Measurements from ENCODE around the gene POSTN. TPM values are rescaled to one million over a fixed set of nuclear protein-coding genes. Genes with fewer than 3 reads are reported as not detected.

Gene POSTN
- total and polyA plus RNA-seq, 2 of the 8 experiments (the other 6 are each of a cell fraction or from before 2014, with no cell fraction given), result 0.30 to 0.74 TPM

- POLR2A ChIA-PET (ENCODE audit: partially characterized antibody), result no interaction called here
- no peaks in the 10 kb centered on the region for H3K36me3 ChIP-seq (ENCODE audit: control insufficient read depth in 2 of 4, insufficient read depth in 4 of 4, low read length in 3 of 4)
Measured at GRCh38 chr13:37627428-37627827, 28.9 kb upstream of the POSTN start.

More at GRCh38 chr13:37627428-37627827, 28.9 kb upstream of the POSTN start:
- H2BK5ac ChIP-seq (ENCODE audit: low read depth, low read length), result no peak overlapping the region
- TF ChIP-seq CBX5 (IDR thresholded peaks at IDR 0.05; ENCODE audit: low read depth, low read length) (no peak), POU5F1 (IDR thresholded peaks at IDR 0.05; ENCODE audit: low read depth, low read length) (no peak), TAF7 (optimal IDR thresholded peaks at IDR 0.05; ENCODE audit: borderline replicate concordance, low read depth, low read length) (no peak), KDM5A (IDR thresholded peaks at IDR 0.05; ENCODE audit: low read length) (no peak), SAP30 (IDR thresholded peaks at IDR 0.05; ENCODE audit: insufficient read depth, insufficient replicate concordance, low read length) (no peak), RBBP5 (IDR thresholded peaks at IDR 0.05; ENCODE audit: borderline replicate concordance, low read depth, low read length) (no peak), SP4 (IDR thresholded peaks at IDR 0.05; ENCODE audit: low read length) (no peak), HDAC6 (IDR thresholded peaks at IDR 0.05; ENCODE audit: low read depth, low read length) (no peak), MAFK (IDR thresholded peaks at IDR 0.05; ENCODE audit: low read depth, low read length) (no peak), CREB1 (IDR thresholded peaks at IDR 0.05) (no peak)
- TF ChIP-seq, protein P1, sequence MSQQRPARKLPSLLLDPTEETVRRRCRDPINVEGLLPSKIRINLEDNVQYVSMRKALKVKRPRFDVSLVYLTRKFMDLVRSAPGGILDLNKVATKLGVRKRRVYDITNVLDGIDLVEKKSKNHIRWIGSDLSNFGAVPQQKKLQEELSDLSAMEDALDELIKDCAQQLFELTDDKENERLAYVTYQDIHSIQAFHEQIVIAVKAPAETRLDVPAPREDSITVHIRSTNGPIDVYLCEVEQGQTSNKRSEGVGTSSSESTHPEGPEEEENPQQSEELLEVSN (IDR thresholded peaks at IDR 0.05), result no peak
- no peak overlapping the region for H3K4me2 ChIP-seq (ENCODE audit: insufficient read depth in 1 of 2, low read depth in 2 of 2, low read length in 2 of 2)
- no peak overlapping the region for H2BK120ac ChIP-seq (replicated peaks; ENCODE audit: low read depth, low read length)
- H3K79me2 ChIP-seq (ENCODE audit: control insufficient read depth in 1 of 2, insufficient read depth in 2 of 2, low read length in 2 of 2), result no peaks in the 10 kb centered on the region
- 92% methylated on average over 4 of the region's 4 CpGs; no CpG with 5 or more reads in 1 of the 2 experiments for WGBS, 2 experiments (ENCODE audit: extremely low coverage in 1 of 2, insufficient coverage in 1 of 2, insufficient read length in 1 of 2, insufficient replicate concordance in 2 of 2, low coverage in 1 of 2, low lambda C conversion rate in 2 of 2, missing lambda C conversion rate in 1 of 2)
- H4K91ac ChIP-seq (replicated peaks; ENCODE audit: insufficient read length, low read length), result no peak overlapping the region
- no peaks in the 10 kb centered on the region for H3K27me3 ChIP-seq (replicated peaks in 1 of 4; ENCODE audit: control insufficient read depth in 3 of 4, extremely low read depth in 1 of 4, insufficient read depth in 3 of 4, low read length in 3 of 4)
- no peaks in the 10 kb centered on the region for H3K79me1 ChIP-seq (ENCODE audit: low read depth, low read length)
- no peaks in the 10 kb centered on the region for H4K20me1 ChIP-seq (replicated peaks in 1 of 2; ENCODE audit: control insufficient read depth in 1 of 2, insufficient read depth in 2 of 2, low read length in 2 of 2)
- H3K9me3 ChIP-seq (ENCODE audit: insufficient read depth in 2 of 2, low read depth in 1 of 2, low read length in 1 of 2), result no peaks in the 10 kb centered on the region
- no peak for DNase-seq (ENCODE audit: low read depth in 1 of 2, low spot score in 2 of 2)
- no peak overlapping the region for H2AK5ac ChIP-seq (ENCODE audit: low read depth, low read length)
- H3K23me2 ChIP-seq (ENCODE audit: low read depth, low read length), result no peaks in the 10 kb centered on the region
- FAIRE-seq, result no peak
- no peak overlapping the region for H2BK15ac ChIP-seq (ENCODE audit: low read length)
- no peak overlapping the region for H2BK20ac ChIP-seq (ENCODE audit: low read length)
- H4K5ac ChIP-seq (ENCODE audit: insufficient read length, low read depth, low read length), result no peak overlapping the region
- no peak overlapping the region for H3K14ac ChIP-seq (ENCODE audit: insufficient read length)
- no peak overlapping the region for H4K8ac ChIP-seq (ENCODE audit: extremely low read depth, insufficient read depth, low read length)
- H3K9ac ChIP-seq (replicated peaks in 1 of 4; ENCODE audit: extremely low read depth in 1 of 4, low read depth in 3 of 4, low read length in 3 of 4), result no peak overlapping the region
- H2AFZ ChIP-seq (ENCODE audit: low read length), result no peak overlapping the region
- no peak overlapping the region for H3K4ac ChIP-seq (replicated peaks; ENCODE audit: insufficient read length, low read depth, low read length)
- no peak overlapping the region for H3K27ac ChIP-seq (ENCODE audit: low read depth, low read length)
- no peaks in the 10 kb centered on the region for H3K4me1 ChIP-seq (replicated peaks in 1 of 4; ENCODE audit: control insufficient read depth in 3 of 4, insufficient read depth in 4 of 4, low read length in 3 of 4)
- H3K18ac ChIP-seq (ENCODE audit: extremely low read depth, low read length), result no peak overlapping the region
- CTCF ChIA-PET (ENCODE audit: partially characterized antibody), result no interaction called here
- no peak overlapping the region for H2BK12ac ChIP-seq (ENCODE audit: low read depth, low read length)
- H3K4me3 ChIP-seq (ENCODE audit: extremely low read depth in 1 of 4, insufficient read depth in 2 of 4, low read depth in 3 of 4, low read length in 4 of 4), result no peak overlapping the region
- H3K56ac ChIP-seq (replicated peaks; ENCODE audit: insufficient read length, low read depth, low read length), result no peak overlapping the region
- no peak overlapping the region for H3K23ac ChIP-seq (ENCODE audit: insufficient read length)

Data from H1 (cell line).